Measurements from ENCODE around the gene BTBD19.
"Not testable (repeated sequence)": the region's sequence is repeated elsewhere in the genome, so short reads cannot be mapped to it uniquely, and the experiment has no call there.

The BTBD19 gene, protein sequence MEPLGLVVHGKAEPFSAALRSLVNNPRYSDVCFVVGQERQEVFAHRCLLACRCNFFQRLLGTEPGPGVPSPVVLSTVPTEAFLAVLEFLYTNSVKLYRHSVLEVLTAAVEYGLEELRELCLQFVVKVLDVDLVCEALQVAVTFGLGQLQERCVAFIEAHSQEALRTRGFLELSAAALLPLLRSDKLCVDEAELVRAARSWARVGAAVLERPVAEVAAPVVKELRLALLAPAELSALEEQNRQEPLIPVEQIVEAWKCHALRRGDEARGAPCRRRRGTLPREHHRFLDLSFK

GRCh38 chr1:44808063-44808937 is at the start of gene BTBD19:
BTBD19 (plus strand) TSS chr1:44808523; CDS start chr1:44808821, 298 bp downstream.
- peak; percentile 77 for DNase-seq

- no peak for DNase-seq
Measured at GRCh38 chr1:44759077-44759476, 49.2 kb upstream of the BTBD19 start.

GRCh38 chr1:44760876-44761275 is 47.4 kb upstream of the BTBD19 start:
- DNase-seq = no peak

GRCh38 chr1:44766421-44766820 is 41.9 kb upstream of the BTBD19 start:
- DNase-seq = not testable (repeated sequence)

- peak; percentile 90 for DNase-seq
Measured at GRCh38 chr1:44775078-44775929, 33.0 kb upstream of the BTBD19 start, which contains the start of gene RPS8. RPS8 (plus strand) TSS chr1:44775540; CDS start chr1:44775597, 57 bp downstream.

- DNase-seq = peak; percentile 48
Measured at GRCh38 chr1:44775930-44776729, 32.2 kb upstream of the BTBD19 start.

DNA sequence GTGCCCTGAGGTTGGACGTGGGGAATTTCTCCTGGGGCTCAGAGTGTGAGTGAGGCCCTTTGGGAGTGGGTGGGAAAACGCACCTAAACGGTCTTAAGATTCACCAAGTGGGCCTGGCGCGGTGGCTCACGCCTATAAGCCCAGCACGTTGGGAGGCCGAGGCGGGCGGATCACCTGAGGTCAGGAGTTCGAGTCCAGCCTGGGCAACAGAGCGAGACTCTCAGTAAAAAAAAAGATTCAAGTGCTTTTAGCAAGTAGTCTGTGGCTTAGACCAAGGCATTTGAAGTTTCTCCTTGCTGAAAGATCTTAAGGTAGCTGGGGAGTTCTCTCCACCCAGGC is 31.6 kb upstream of the BTBD19 start:
- no peak for DNase-seq

- DNase-seq = no peak
Measured at GRCh38 chr1:44777547-44777946, 30.8 kb upstream of the BTBD19 start.

- DNase-seq = no peak
Measured at GRCh38 chr1:44777969-44778635, 30.2 kb upstream of the BTBD19 start.

- no peak for DNase-seq
Measured at GRCh38 chr1:44778705-44779576, 29.4 kb upstream of the BTBD19 start.

GRCh38 chr1:44780583-44781121 is 27.7 kb upstream of the BTBD19 start:
- no peak for DNase-seq

DNA sequence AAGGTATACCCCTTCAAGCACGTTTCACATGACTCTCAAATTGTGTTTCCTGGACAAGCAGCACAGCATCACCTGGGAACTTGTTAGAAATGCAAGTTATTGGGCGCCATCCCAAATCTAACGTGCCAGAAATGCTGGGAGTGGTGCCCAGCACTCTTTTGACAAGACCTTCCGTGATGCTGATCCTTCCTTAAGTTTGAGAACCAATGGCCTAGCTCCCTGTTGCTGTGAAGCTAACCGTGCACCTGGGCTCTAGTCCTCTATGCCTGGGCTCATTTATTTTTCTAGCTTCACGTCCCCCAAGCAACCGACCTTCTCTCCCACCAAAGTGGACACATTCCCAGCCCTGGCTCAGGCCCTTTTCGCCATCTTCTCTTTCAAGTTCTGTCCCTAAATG is 24.6 kb upstream of the BTBD19 start:
- no peak for DNase-seq

- peak; percentile 25 for DNase-seq
Measured at GRCh38 chr1:44784094-44785028, 24.0 kb upstream of the BTBD19 start.

DNA sequence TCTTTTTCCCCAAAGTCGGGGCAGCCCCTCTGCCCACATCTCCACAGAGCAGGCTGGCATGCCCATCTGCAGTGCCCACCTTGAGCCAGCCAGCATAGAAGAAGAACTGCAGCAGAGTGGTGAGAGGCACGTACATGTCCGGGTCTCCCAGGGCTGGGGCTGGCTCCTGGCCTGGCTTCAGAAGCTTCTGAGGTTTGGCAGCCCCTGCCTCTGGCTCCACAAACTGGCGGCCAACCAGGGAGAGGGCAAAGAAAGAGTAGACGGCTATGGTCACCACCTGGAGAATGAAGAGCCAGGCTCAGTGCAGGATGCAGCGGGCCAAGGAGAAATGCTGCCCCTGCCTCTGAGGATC is 23.3 kb upstream of the BTBD19 start:
- no peak for DNase-seq

GRCh38 chr1:44785501-44786137 is 22.7 kb upstream of the BTBD19 start:
- no peak for DNase-seq

- DNase-seq = peak; percentile 80
Measured at GRCh38 chr1:44786138-44786840, 22.0 kb upstream of the BTBD19 start.

DNA sequence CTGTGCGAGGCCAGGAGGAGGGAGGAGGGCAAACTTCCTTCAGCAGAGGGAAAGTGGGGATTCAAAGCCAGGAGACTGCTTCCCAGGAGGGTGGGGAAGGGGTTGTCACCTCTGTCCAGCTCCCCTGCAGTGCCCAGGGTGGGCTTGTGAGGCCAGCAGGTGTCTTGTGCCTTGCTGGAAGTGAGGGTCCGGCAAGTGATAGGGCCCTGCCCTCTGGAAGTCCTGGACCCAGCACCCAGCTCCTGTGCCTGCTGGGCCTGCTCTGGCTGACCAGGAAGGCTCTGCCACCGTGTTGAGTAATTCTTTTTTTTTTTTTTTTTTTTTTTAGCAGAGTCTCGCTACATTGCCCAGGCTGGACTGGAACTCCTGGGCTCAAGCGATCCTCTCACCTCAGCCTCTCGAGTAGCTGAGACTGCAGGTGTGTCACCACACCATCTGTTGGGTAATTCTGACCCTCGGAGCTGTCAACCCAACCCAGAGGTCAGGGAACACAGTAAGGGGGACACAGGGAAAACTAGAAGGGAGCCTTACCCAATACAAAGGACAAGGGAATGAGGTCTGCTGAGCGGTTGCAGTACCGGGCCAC is 21.4 kb upstream of the BTBD19 start:
- no peak for DNase-seq

GRCh38 chr1:44787506-44787905 is 20.8 kb upstream of the BTBD19 start:
- no peak for DNase-seq
